ENCODE results near the gene CRISPLD2.

Gene CRISPLD2

GRCh38 chr16:84823926-84824325 is 4.1 kb downstream of the CRISPLD2 start:
- H3K4me3 ChIP-seq (ENCODE audit: control insufficient read depth, low read depth, low read length) = no peak overlapping the region
- DNase-seq (ENCODE audit: low read depth) = no peak
- no peak for TF ChIP-seq CTCF (IDR thresholded peaks at IDR 0.05; ENCODE audit: control insufficient read depth, insufficient read depth, low read depth, low read length, missing control alignments)

- DNase-seq (ENCODE audit: low read depth) = no peak
- no peak for TF ChIP-seq CTCF (IDR thresholded peaks at IDR 0.05; ENCODE audit: control insufficient read depth, insufficient read depth, low read depth, low read length, missing control alignments)
- H3K4me3 ChIP-seq (ENCODE audit: control insufficient read depth, low read depth, low read length) = no peak overlapping the region
Measured at GRCh38 chr16:84825896-84826557, 6.2 kb downstream of the CRISPLD2 start.

GRCh38 chr16:84826558-84826941 is 6.8 kb downstream of the CRISPLD2 start:
- DNase-seq (ENCODE audit: low read depth) = no peak
- no peak overlapping the region for H3K4me3 ChIP-seq (ENCODE audit: control insufficient read depth, low read depth, low read length)
- TF ChIP-seq CTCF (IDR thresholded peaks at IDR 0.05; ENCODE audit: control insufficient read depth, insufficient read depth, low read depth, low read length, missing control alignments) = no peak

GRCh38 chr16:84827131-84827574 is 7.4 kb downstream of the CRISPLD2 start:
- no peak for TF ChIP-seq CTCF (IDR thresholded peaks at IDR 0.05; ENCODE audit: control insufficient read depth, insufficient read depth, low read depth, low read length, missing control alignments)
- DNase-seq (ENCODE audit: low read depth) = no peak
- H3K4me3 ChIP-seq (ENCODE audit: control insufficient read depth, low read depth, low read length) = no peak overlapping the region

- H3K4me3 ChIP-seq (ENCODE audit: control insufficient read depth, low read depth, low read length) = no peak overlapping the region
- TF ChIP-seq CTCF (IDR thresholded peaks at IDR 0.05; ENCODE audit: control insufficient read depth, insufficient read depth, low read depth, low read length, missing control alignments) = no peak
- DNase-seq (ENCODE audit: low read depth) = no peak
Measured at GRCh38 chr16:84827897-84828296, 8.1 kb downstream of the CRISPLD2 start.

- DNase-seq (ENCODE audit: low read depth) = no peak
- TF ChIP-seq CTCF (IDR thresholded peaks at IDR 0.05; ENCODE audit: control insufficient read depth, insufficient read depth, low read depth, low read length, missing control alignments) = no peak
- H3K4me3 ChIP-seq (ENCODE audit: control insufficient read depth, low read depth, low read length) = no peak overlapping the region
Measured at GRCh38 chr16:84828322-84828721, 8.5 kb downstream of the CRISPLD2 start.

Data from AG09309 (cell line).